GM10248 (cell line): ENCODE results near the gene C14orf119.

Source experiments
- CTCF ChIA-PET: fragments of 300-600 bp; sonication (Branson Sonifier 250); formaldehyde crosslinking; extraction: SDS; loops from one replicate; lab custom pipeline; 2021; ENCODE audit warnings: antibody characterized with exemption; lab: Yijun Ruan, JAX
- POLR2A ChIA-PET: fragments of 350-650 bp; sonication (Branson Sonifier 250); formaldehyde crosslinking; extraction: SDS; loops from one replicate; lab custom pipeline; 2020; ENCODE audit warnings: antibody characterized with exemption; lab: Yijun Ruan, JAX
- DNase-seq: peaks from one replicate; pipeline ENCODE4 v3.0.0; 2012; ENCODE audit errors: extremely low spot score
- CTCF ChIP-seq: IDR thresholded peaks from 2 replicates; pipeline ENCODE4 v1.5.1; 2012; ENCODE audit warnings: mild to moderate bottlenecking, low read depth; ENCODE audit errors: extremely low read depth, missing control alignments, control extremely low read depth

The C14orf119 gene

GRCh38 chr14:23137192-23137812 lies 42.0 kb downstream of the C14orf119 start:
- CTCF ChIA-PET, result interaction anchor here (1.5 kb wide), 1 partner anchor 8 kb away, joined by 4 read pairs; no protein-coding TSS in a partner anchor
- DNase-seq, result no peak
- no peak for TF ChIP-seq CTCF
- POLR2A ChIA-PET, result no interaction called here

- CTCF ChIA-PET, result interaction anchor here (0.9 to 1.5 kb wide), 3 partner anchors 9 to 242 kb away, joined by 3 to 4 read pairs (median 3); no protein-coding TSS in a partner anchor
- DNase-seq, result no peak
Measured at GRCh38 chr14:23137813-23138535, 42.7 kb downstream of the C14orf119 start.

GRCh38 chr14:23139874-23140273 lies 44.6 kb downstream of the C14orf119 start:
- POLR2A ChIA-PET, result no interaction called here
- no peak for DNase-seq
- CTCF ChIA-PET, result no interaction called here
- no peak for TF ChIP-seq CTCF

More at GRCh38 chr14:23137813-23138535, 42.7 kb downstream of the C14orf119 start:
- TF ChIP-seq CTCF, result no peak
- POLR2A ChIA-PET, result no interaction called here

GRCh38 chr14:23140371-23140770 lies 45.1 kb downstream of the C14orf119 start:
- no peak for DNase-seq
- TF ChIP-seq CTCF, result no peak
- POLR2A ChIA-PET, result no interaction called here
- CTCF ChIA-PET, result interaction anchor here (5.5 kb wide), 1 partner anchor 20 kb away, joined by 32 read pairs; no protein-coding TSS in a partner anchor

- ChIA-PET CTCF (interaction anchor here (1.0 to 5.5 kb wide), 2 partner anchors 21 to 73 kb away, joined by 3 to 32 read pairs; no protein-coding TSS in a partner anchor), POLR2A (no interaction called here)
- TF ChIP-seq CTCF, result no peak
- no peak for DNase-seq
Measured at GRCh38 chr14:23141706-23142444, 46.6 kb downstream of the C14orf119 start.

GRCh38 chr14:23142826-23143225 lies 47.5 kb downstream of the C14orf119 start:
- no peak for TF ChIP-seq CTCF
- DNase-seq, result no peak
- POLR2A ChIA-PET, result no interaction called here
- CTCF ChIA-PET, result interaction anchor here (1.0 to 5.5 kb wide), 3 partner anchors 9 to 22 kb away, joined by 3 to 32 read pairs (median 3); no protein-coding TSS in a partner anchor
